Neuronal stem cell (in vitro differentiated cells): ENCODE results near the gene FAT3.

ENCODE experiments used
- DNase-seq: peaks from one replicate; pipeline ENCODE4 v3.0.0-alpha.2; 2013; ENCODE audit warnings: low spot score
- H2AFZ ChIP-seq: one replicate; pipeline ENCODE4 v1.6.1; 2013; ENCODE audit warnings: mild to moderate bottlenecking, low read length, inconsistent platforms
- H2AK5ac ChIP-seq: 2 replicates; pipeline ENCODE4 v1.6.1; 2013; ENCODE audit warnings: low read depth, mild to moderate bottlenecking, inconsistent platforms, low read length, moderate library complexity, mixed read lengths
- H2BK120ac ChIP-seq: 2 replicates; pipeline ENCODE4 v1.6.1; 2013; ENCODE audit warnings: low read depth, mild to moderate bottlenecking, inconsistent platforms, low read length, moderate library complexity, mixed read lengths
- H2BK12ac ChIP-seq: one replicate; pipeline ENCODE4 v1.6.1; 2013; ENCODE audit warnings: low read length, inconsistent platforms
- H2BK15ac ChIP-seq: 2 replicates; pipeline ENCODE4 v1.6.1; 2013; ENCODE audit warnings: mild to moderate bottlenecking, low read length, inconsistent platforms, mixed read lengths
- H2BK5ac ChIP-seq: one replicate; pipeline ENCODE4 v1.6.1; 2013; ENCODE audit warnings: inconsistent platforms, mild to moderate bottlenecking, low read length, moderate library complexity
- H3K14ac ChIP-seq: one replicate; pipeline ENCODE4 v1.6.1; 2013; ENCODE audit warnings: low read length, inconsistent platforms
- H3K18ac ChIP-seq: 2 replicates; pipeline ENCODE4 v1.6.1; 2013; ENCODE audit warnings: low read length, inconsistent platforms
- H3K23ac ChIP-seq: 2 replicates; pipeline ENCODE4 v1.6.1; 2013; ENCODE audit warnings: low read depth, mild to moderate bottlenecking, mixed read lengths, low read length, inconsistent platforms; ENCODE audit not compliant: poor library complexity
- H3K27ac ChIP-seq: replicated peaks from 3 replicates; pipeline ENCODE4 v1.5.1; 2013; ENCODE audit warnings: low read length, inconsistent platforms
- H3K27me3 ChIP-seq, 3 experiments: 2 replicates each; pipeline ENCODE4 v1.6.1; 2013; ENCODE audit warnings: low read length in 3 of 3, mild to moderate bottlenecking in 2 of 3, inconsistent platforms in 1 of 3, low read depth in 1 of 3, mixed read lengths in 1 of 3, moderate library complexity in 1 of 3; ENCODE audit not compliant: control insufficient read depth in 3 of 3, insufficient read depth in 3 of 3
- H3K36me3 ChIP-seq, 2 donors: replicated peaks in 1 of 2; 2 replicates each; pipeline ENCODE4 v1.6.1; 2013; ENCODE audit warnings: low read length in 2 of 2; ENCODE audit not compliant: control insufficient read depth in 2 of 2, insufficient read depth in 2 of 2
- H3K4ac ChIP-seq: 2 replicates; pipeline ENCODE4 v1.6.1; 2013; ENCODE audit warnings: inconsistent platforms, mild to moderate bottlenecking, low read length, moderate library complexity
- H3K4me1 ChIP-seq, 2 donors: 1 replicate in 1 of 2; 2 replicates in 1 of 2; pipeline ENCODE4 v1.6.1; 2013; ENCODE audit warnings: low read length in 2 of 2, low read depth in 1 of 2; ENCODE audit not compliant: control insufficient read depth in 2 of 2, insufficient read depth in 1 of 2
- H3K4me2 ChIP-seq: one replicate; pipeline ENCODE4 v1.6.1; 2013; ENCODE audit warnings: mild to moderate bottlenecking, low read length, inconsistent platforms; ENCODE audit not compliant: insufficient read depth, poor library complexity, severe bottlenecking
- H3K4me3 ChIP-seq, 2 donors: 2 replicates each; pipeline ENCODE4 v1.5.1; 2013; ENCODE audit warnings: low read length in 2 of 2, mild to moderate bottlenecking in 2 of 2, inconsistent platforms in 1 of 2, moderate library complexity in 1 of 2
- H3K79me1 ChIP-seq: one replicate; pipeline ENCODE4 v1.6.1; 2013; ENCODE audit warnings: low read depth, mild to moderate bottlenecking, inconsistent platforms, low read length, moderate library complexity
- H3K9ac ChIP-seq: one replicate; pipeline ENCODE4 v1.6.1; 2013; ENCODE audit warnings: mild to moderate bottlenecking, low read depth, low read length, inconsistent platforms; ENCODE audit not compliant: poor library complexity
- H3K9me3 ChIP-seq, 2 donors: replicated peaks in 1 of 2; 2 replicates each; pipeline versions ENCODE3 to v1.6.1; 2013; ENCODE audit warnings: low read length in 2 of 2, mild to moderate bottlenecking in 2 of 2, inconsistent platforms in 1 of 2, low read depth in 1 of 2, mixed read lengths in 1 of 2, moderate library complexity in 1 of 2; ENCODE audit not compliant: control insufficient read depth in 2 of 2, insufficient read depth in 1 of 2
- H4K8ac ChIP-seq: one replicate; pipeline ENCODE4 v1.6.1; 2013; ENCODE audit warnings: low read depth, mild to moderate bottlenecking, inconsistent platforms, low read length, moderate library complexity
- H4K91ac ChIP-seq: one replicate; pipeline ENCODE4 v1.6.1; 2013; ENCODE audit warnings: low read length, low read depth, mild to moderate bottlenecking, inconsistent platforms; ENCODE audit not compliant: poor library complexity
- WGBS, 2 donors: extraction: QIAGEN DNeasy Blood & Tissue Kit; methylation state at CpG; one replicate each; pipeline ENCODE4 v1.1.7; 2013; ENCODE audit warnings: missing lambda C conversion rate in 2 of 2, mixed read lengths in 1 of 2; ENCODE audit not compliant: insufficient read length in 2 of 2, insufficient replicate concordance in 1 of 2; ENCODE audit errors: extremely low coverage in 2 of 2; 5-methylcytosine and 5-hydroxymethylcytosine counted together

FAT3 gene

GRCh38 chr11:92190535-92191206, 33.9 kb upstream of the FAT3 start:
- H3K4me1 ChIP-seq: peaks cover 0 to 2% of the 10 kb centered on the region in 2 donors
- H2BK120ac ChIP-seq: no peak overlapping the region
- peak overlapping the region; percentile 18 for H2AFZ ChIP-seq
- H3K4ac ChIP-seq: no peak overlapping the region
- DNase-seq: no peak
- H3K27me3 ChIP-seq: no peaks in the 10 kb centered on the region
- H2BK5ac ChIP-seq: no peak overlapping the region
- no peaks in the 10 kb centered on the region for H3K9me3 ChIP-seq
- H3K14ac ChIP-seq: no peak overlapping the region
- WGBS, 2 donors: no CpG with 5 or more reads among the region's 2 CpGs
- no peak overlapping the region for H2BK12ac ChIP-seq
- no peak overlapping the region for H2BK15ac ChIP-seq
- no peaks in the 10 kb centered on the region for H3K36me3 ChIP-seq
- no peak overlapping the region for H3K4me2 ChIP-seq
- H4K8ac ChIP-seq: no peak overlapping the region
- no peak overlapping the region for H2AK5ac ChIP-seq
- H3K23ac ChIP-seq: no peak overlapping the region
- no peak overlapping the region for H3K9ac ChIP-seq
- H3K27ac ChIP-seq: no peak overlapping the region
- H4K91ac ChIP-seq: no peak overlapping the region
- no peaks in the 10 kb centered on the region for H3K79me1 ChIP-seq
- H3K18ac ChIP-seq: no peak overlapping the region
- H3K4me3 ChIP-seq: no peak overlapping the region

GRCh38 chr11:92192141-92192540, 32.5 kb upstream of the FAT3 start:
- H2BK120ac ChIP-seq: no peak overlapping the region
- no peak overlapping the region for H2BK15ac ChIP-seq
- H3K27ac ChIP-seq: no peak overlapping the region
- no peak overlapping the region for H2AFZ ChIP-seq
- no peaks in the 10 kb centered on the region for H3K36me3 ChIP-seq
- no peak overlapping the region for H3K9ac ChIP-seq
- no peak overlapping the region for H2BK12ac ChIP-seq
- H3K23ac ChIP-seq: no peak overlapping the region
- H3K4me1 ChIP-seq: peaks cover 0 to 2% of the 10 kb centered on the region in 2 donors
- H3K4ac ChIP-seq: no peak overlapping the region
- no peak overlapping the region for H3K4me3 ChIP-seq
- no peak overlapping the region for H3K14ac ChIP-seq
- no peaks in the 10 kb centered on the region for H3K79me1 ChIP-seq
- H3K27me3 ChIP-seq: no peaks in the 10 kb centered on the region
- H2BK5ac ChIP-seq: no peak overlapping the region
- H2AK5ac ChIP-seq: no peak overlapping the region
- H4K91ac ChIP-seq: no peak overlapping the region
- no peak overlapping the region for H4K8ac ChIP-seq
- no peaks in the 10 kb centered on the region for H3K9me3 ChIP-seq
- no peak overlapping the region for H3K18ac ChIP-seq
- no peak for DNase-seq
- no peak overlapping the region for H3K4me2 ChIP-seq

- Histone ChIP-seq H3K4me2 (no peak overlapping the region), H4K91ac (no peak overlapping the region), H3K9ac (no peak overlapping the region), H4K8ac (no peak overlapping the region), H3K27ac (no peak overlapping the region), H3K4me1 (no peaks in the 10 kb centered on the region), H2BK15ac (no peak overlapping the region), H2AK5ac (no peak overlapping the region), H3K27me3 (no peaks in the 10 kb centered on the region), H3K4me3 (no peak overlapping the region), H3K18ac (no peak overlapping the region), H3K4ac (no peak overlapping the region), H2AFZ (no peak overlapping the region), H2BK12ac (no peak overlapping the region), H3K36me3 (no peaks in the 10 kb centered on the region), H3K79me1 (no peaks in the 10 kb centered on the region), H2BK120ac (no peak overlapping the region), H2BK5ac (no peak overlapping the region), H3K14ac (no peak overlapping the region), H3K23ac (no peak overlapping the region), H3K9me3 (no peaks in the 10 kb centered on the region)
- no peak for DNase-seq
- no CpG with 5 or more reads among the region's 1 CpG for WGBS, 2 donors
These were observed 26.4 kb upstream of the FAT3 start for GRCh38 chr11:92198268-92198667.

DNA sequence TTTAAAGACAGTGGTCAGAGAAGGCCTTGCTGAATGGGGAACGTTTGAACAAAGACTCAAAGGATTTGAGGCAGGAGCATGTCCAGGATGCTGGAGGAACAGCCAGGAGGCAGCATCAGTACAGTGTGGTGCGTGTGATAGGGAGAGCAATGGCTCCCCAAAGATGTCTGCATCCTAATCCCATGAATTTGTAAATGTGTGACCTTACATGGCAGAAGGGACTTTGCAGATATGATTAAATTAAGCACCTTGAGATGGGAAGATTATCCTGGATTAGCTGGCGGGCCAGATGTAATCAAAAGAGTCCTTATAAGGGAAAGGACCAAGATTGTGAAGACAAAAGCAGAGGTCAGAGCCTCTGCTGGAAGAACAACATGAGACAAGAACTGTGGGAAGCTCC, 24.6 kb upstream of the FAT3 start:
- no peaks in the 10 kb centered on the region for H3K9me3 ChIP-seq

More for the DNA sequence above, 24.6 kb upstream of the FAT3 start:
- Histone ChIP-seq H3K18ac (no peak overlapping the region), H3K4me1 (no peaks in the 10 kb centered on the region), H4K8ac (no peak overlapping the region), H3K27ac (no peak overlapping the region), H3K4ac (no peak overlapping the region), H2AFZ (no peak overlapping the region), H3K27me3 (no peaks in the 10 kb centered on the region), H2BK120ac (no peak overlapping the region), H3K14ac (no peak overlapping the region), H2AK5ac (no peak overlapping the region), H2BK5ac (no peak overlapping the region), H2BK12ac (no peak overlapping the region), H3K23ac (no peak overlapping the region), H3K79me1 (no peaks in the 10 kb centered on the region), H2BK15ac (no peak overlapping the region), H4K91ac (no peak overlapping the region), H3K4me3 (no peak overlapping the region), H3K36me3 (no peaks in the 10 kb centered on the region), H3K9ac (no peak overlapping the region), H3K4me2 (no peak overlapping the region)
- no peak for DNase-seq
- no CpG with 5 or more reads among the region's 3 CpGs for WGBS, 2 donors
